ENCODE measurements around the gene KDM2B. TPM values are rescaled to one million over a fixed set of nuclear protein-coding genes. Genes with fewer than 3 reads are reported as not detected.

Gene KDM2B
- total RNA-seq, 3 donors from 2014 or later: 12.3 to 26.8 (median 16.7) TPM

DNA sequence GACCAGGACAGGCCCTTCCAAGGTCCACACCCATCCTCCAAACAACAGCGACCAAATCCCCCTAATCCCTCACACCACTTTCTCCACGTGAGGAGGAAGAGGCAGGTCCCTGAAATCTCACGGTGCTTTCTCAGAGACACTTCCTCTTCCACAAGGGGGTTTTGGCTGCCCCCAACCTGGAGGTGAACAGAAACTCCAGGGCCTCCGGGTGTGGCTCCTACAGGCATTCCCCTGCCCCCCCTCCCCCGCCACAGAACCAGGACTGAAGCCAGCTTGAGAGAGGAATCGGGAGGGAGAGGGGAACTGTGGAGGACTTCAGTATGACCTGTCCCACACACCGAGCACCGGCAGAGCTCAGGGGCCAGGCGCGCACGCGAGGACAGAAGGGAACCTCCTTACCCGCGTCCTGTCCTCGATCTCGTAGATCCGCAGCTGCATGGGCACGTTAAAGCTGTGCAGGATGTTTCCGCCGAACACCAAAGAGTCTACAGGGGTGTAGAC lies 60.2 kb downstream of the KDM2B start:
- Histone ChIP-seq H3K9me3 (no peaks in the 10 kb centered on the region), H3K4me1 (no peaks in the 10 kb centered on the region), H3K27ac (no peak overlapping the region), H3K36me3 (no peaks in the 10 kb centered on the region), H3K4me3 (no peak overlapping the region), H3K27me3 (no peaks in the 10 kb centered on the region)
- DNase-seq (ENCODE audit: low spot score in 2 of 2): no peak
- TF ChIP-seq POLR2AphosphoS5 (IDR thresholded peaks at IDR 0.05): no peak
- TF ChIP-seq POLR2A (IDR thresholded peaks at IDR 0.05): no peak
- TF ChIP-seq, protein P1, sequence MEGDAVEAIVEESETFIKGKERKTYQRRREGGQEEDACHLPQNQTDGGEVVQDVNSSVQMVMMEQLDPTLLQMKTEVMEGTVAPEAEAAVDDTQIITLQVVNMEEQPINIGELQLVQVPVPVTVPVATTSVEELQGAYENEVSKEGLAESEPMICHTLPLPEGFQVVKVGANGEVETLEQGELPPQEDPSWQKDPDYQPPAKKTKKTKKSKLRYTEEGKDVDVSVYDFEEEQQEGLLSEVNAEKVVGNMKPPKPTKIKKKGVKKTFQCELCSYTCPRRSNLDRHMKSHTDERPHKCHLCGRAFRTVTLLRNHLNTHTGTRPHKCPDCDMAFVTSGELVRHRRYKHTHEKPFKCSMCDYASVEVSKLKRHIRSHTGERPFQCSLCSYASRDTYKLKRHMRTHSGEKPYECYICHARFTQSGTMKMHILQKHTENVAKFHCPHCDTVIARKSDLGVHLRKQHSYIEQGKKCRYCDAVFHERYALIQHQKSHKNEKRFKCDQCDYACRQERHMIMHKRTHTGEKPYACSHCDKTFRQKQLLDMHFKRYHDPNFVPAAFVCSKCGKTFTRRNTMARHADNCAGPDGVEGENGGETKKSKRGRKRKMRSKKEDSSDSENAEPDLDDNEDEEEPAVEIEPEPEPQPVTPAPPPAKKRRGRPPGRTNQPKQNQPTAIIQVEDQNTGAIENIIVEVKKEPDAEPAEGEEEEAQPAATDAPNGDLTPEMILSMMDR (IDR thresholded peaks at IDR 0.05): no peak
- intact Hi-C loops (cut with DNase I; ENCODE audit: low total_unique reads): no loop called here

DNA sequence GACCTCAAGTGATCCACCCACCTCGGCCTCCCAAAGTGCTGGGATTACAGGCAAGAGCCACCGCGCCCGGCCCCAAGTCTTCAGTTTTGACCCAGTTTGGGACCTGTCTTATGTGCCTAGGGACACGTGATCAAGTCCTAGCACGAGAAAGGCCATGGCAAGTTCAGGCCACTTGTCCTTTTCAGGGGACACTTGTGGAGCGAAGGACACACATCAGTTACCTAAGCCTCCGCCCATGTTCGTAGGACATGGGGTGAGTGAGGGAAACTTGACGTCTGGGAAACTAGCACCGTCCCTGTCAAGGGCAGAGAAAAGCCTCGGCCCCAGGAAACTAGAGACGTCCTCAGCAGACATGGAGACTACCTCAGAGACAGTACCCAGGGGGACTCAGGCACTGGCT lies 60.7 kb downstream of the KDM2B start:
- no peak overlapping the region for H3K4me3 ChIP-seq
- no peaks in the 10 kb centered on the region for H3K27me3 ChIP-seq
- H3K27ac ChIP-seq: no peak overlapping the region
- TF ChIP-seq POLR2A (IDR thresholded peaks at IDR 0.05) (no peak), POLR2AphosphoS5 (IDR thresholded peaks at IDR 0.05) (no peak)
- TF ChIP-seq, protein P1 (IDR thresholded peaks at IDR 0.05): no peak
- intact Hi-C loops (cut with DNase I; ENCODE audit: low total_unique reads): no loop called here
- H3K9me3 ChIP-seq: no peaks in the 10 kb centered on the region
- no peak for DNase-seq (ENCODE audit: low spot score in 2 of 2)
- no peaks in the 10 kb centered on the region for H3K4me1 ChIP-seq
- H3K36me3 ChIP-seq: no peaks in the 10 kb centered on the region

DNA sequence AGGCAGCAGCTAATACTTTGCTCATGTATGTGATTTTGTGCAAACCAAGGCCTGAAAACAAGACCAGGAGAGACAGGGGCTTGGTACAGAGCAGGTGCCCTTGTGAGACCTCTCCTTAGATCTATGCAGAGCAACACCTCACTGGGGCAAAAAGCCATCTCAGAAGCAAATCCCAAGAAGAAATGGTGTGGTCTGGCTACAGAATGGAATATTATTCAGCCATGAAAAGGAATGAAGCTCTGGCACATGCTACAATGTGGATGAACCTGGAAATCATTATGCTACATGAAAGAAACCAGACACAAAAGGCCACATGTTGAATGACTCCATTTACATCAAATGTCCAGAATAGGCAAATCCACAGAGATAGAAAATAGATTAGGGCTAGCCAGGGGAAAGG lies 61.6 kb downstream of the KDM2B start:
- Histone ChIP-seq H3K27ac (no peak overlapping the region), H3K27me3 (no peaks in the 10 kb centered on the region), H3K36me3 (no peaks in the 10 kb centered on the region), H3K4me1 (no peaks in the 10 kb centered on the region), H3K4me3 (no peak overlapping the region), H3K9me3 (no peaks in the 10 kb centered on the region)
- intact Hi-C loops (cut with DNase I; ENCODE audit: low total_unique reads): no loop called here
- TF ChIP-seq POLR2A (IDR thresholded peaks at IDR 0.05) (no peak), POLR2AphosphoS5 (IDR thresholded peaks at IDR 0.05) (no peak)
- TF ChIP-seq, protein P1 (IDR thresholded peaks at IDR 0.05): no peak
- no peak for DNase-seq (ENCODE audit: low spot score in 2 of 2)

DNA sequence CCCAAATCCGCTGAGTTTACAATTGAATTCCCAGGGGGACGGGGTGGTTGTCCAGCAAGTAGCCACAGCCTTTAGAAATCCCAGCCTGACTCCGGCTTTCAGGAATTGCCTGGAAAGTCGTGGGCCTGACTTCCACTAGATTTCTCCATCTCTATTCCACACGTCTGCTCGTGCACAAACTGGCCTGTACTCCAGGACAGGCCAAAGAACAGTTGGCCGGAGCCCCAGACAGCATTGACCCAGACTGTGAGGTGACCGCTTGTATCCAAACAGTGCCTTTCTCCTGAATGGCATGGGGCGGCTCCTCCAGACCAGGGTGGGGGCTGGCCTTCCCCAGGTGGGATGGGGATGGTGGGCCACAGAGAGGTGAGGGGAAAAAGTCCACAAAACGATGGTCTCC lies 62.2 kb downstream of the KDM2B start:
- TF ChIP-seq, protein P1 (IDR thresholded peaks at IDR 0.05): no peak
- TF ChIP-seq POLR2A (IDR thresholded peaks at IDR 0.05): no peak
- TF ChIP-seq POLR2AphosphoS5 (IDR thresholded peaks at IDR 0.05): no peak
- no peak for DNase-seq (ENCODE audit: low spot score in 2 of 2)
- Histone ChIP-seq H3K4me1 (no peaks in the 10 kb centered on the region), H3K36me3 (no peaks in the 10 kb centered on the region), H3K27ac (no peak overlapping the region), H3K27me3 (no peaks in the 10 kb centered on the region), H3K4me3 (no peak overlapping the region), H3K9me3 (no peaks in the 10 kb centered on the region)
- intact Hi-C loops (cut with DNase I; ENCODE audit: low total_unique reads): no loop called here

DNA sequence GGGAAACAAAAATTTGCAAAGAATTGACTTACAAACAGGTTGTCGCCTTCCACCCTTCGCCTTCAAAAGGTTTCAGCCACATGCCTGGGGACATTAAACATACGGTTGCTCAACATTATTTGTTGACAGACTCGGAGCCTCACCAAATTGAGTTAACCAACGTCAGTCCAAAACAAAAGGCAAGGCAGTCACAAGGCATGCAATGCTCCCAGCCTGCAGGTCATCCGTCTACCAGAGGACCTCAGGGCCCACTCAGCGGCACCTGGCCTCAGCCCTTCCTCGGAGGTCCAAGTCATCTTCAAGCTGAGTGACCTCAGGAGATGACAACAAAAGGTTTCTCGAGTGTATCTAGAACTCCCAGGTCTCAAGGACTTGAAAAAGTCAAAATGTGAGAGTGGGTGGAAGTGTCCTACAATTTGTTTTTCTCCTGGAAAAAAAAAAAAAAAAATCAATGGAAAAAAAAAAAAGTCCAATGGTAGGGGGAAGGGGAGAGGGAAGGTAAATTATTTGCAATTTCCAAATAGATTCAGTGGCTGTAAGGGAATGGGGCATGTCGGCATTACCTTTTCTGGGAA lies 64.3 kb downstream of the KDM2B start:
- Histone ChIP-seq H3K4me3 (no peak overlapping the region), H3K9me3 (no peaks in the 10 kb centered on the region), H3K4me1 (no peaks in the 10 kb centered on the region), H3K27me3 (no peaks in the 10 kb centered on the region), H3K27ac (no peak overlapping the region), H3K36me3 (no peaks in the 10 kb centered on the region)
- no peak for DNase-seq (ENCODE audit: low spot score in 2 of 2)
- TF ChIP-seq POLR2AphosphoS5 (IDR thresholded peaks at IDR 0.05): no peak
- no peak for TF ChIP-seq POLR2A (IDR thresholded peaks at IDR 0.05)
- TF ChIP-seq, protein P1 (IDR thresholded peaks at IDR 0.05): no peak
- intact Hi-C loops (cut with DNase I; ENCODE audit: low total_unique reads): no loop called here

Measured in breast epithelium (tissue), 4 donors.